Activated CD8-positive, alpha-beta memory T cell treated with anti-CD3 and anti-CD28 coated beads for 24 hours (primary cell): ENCODE data around the gene NFIB.

Source experiments
- DNase-seq: peaks from one replicate; pipeline ENCODE4 v3.0.0-alpha.2; 2020

The NFIB gene

DNA sequence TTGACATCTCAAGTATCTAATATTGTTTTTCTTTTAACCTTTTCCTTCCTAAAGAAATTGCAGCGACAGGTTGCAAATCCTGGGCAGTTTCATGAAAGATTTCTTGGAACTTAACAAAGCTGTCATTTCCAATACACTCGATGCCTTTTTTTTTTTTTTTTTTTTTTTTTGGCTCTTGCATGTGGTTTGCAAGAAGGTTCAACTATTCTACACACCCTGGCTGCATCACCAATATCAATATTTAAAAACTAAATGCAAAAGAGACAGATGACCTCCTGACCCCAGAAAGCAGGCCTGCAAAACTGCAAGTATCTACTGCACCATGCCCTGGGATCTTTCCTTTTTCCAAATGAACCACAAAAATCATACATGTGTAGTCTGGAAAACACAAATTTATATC lies 4.4 kb upstream of the NFIB start:
- no peak for DNase-seq

DNA sequence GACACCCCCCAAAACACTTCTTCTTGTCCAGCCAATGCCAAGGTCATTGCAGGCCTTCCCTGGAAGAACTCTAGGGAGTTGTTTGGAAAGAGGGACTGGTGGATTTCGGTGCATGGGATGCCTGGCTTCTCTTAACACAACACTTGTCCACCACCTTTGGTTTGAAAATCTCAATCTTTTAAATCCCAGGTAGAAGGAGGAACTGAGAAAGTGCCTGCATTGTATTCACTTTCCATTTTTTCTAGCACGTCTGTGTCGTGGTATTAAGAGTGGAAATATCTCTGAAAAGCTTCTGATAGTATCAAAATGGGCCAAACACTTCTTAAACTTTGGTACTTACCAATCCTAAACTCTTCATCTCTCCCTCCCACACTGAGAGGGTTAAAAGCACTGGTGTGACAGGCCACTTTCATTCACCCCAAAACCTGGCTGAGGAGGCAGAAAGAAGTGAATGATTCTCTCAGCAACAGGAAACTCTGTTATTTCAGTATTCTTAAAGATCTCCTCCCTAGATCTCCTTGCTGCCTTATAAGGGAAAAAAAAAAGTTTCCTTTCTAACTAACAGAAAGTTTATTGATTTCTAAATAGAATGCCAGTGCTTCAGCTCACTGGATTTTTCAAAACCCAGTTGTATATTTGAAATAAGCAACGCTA lies 3.9 kb upstream of the NFIB start:
- DNase-seq: no peak

DNA sequence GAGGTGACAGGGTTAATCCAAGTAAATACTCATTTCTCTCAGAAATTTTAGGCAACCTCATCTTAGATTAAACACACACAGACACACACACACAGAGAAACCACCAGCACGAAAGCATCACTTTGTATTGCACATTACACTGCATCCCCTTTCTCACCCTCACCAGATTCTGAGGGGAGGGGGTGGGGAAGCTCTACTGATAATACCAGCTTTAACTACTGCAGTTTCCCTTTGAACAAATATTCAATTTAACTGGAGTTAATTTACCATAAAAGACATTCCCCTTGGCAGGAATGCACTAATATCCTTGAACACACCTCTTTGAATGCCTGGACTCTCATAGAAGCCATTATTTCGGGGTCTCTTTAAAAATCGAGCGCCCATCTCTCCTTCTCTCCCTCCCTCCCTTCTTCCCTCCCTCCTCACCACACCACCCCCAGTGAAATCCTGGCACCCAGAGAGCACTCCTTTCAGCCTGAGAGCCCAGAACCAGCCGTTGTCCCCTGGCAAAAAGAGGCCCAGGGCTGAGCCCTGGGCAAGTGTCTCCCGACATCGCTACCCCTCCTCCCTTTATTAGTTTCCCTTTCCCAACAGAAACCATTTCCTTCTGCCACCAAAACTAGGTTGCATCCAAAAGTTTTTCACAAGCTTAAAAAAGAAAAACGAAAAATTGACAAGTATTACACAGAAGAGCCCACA lies 2.8 kb upstream of the NFIB start:
- no peak for DNase-seq

DNA sequence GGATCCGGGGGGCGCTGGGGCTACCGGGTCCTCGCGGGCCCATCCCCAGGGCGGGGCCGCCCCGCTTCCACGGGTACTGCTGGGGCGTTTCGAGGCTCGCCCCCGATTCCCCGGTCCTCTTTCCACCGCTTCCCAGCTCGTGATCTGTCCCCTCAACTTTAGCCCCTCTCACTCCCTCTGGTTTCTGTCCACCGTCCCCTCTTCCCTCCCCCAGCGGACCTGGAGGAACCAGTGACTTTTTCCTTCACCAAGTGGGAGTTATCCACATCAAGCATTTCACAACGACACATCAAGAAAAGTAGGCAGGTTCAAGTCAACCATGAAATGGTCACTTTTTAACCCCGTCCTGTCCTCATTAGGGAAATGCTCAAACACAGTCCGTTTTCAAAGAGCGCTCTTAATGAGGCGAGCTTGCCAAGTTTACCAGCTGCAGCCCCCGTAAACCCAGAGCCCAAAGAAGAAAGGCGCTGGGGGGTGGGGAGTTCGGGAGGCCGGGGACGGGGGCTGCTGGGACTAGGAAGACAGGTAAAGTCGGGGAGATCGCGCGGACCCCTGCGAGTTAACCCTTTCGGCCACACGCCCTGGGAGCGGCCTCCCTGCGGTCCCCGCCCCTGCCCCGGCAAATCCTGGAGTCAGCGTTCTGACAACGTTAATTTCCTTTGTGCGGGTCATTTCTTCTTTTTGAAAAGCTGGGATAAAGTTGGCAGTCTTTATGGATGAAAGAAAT lies 2.1 kb upstream of the NFIB start:
- DNase-seq: no peak

DNA sequence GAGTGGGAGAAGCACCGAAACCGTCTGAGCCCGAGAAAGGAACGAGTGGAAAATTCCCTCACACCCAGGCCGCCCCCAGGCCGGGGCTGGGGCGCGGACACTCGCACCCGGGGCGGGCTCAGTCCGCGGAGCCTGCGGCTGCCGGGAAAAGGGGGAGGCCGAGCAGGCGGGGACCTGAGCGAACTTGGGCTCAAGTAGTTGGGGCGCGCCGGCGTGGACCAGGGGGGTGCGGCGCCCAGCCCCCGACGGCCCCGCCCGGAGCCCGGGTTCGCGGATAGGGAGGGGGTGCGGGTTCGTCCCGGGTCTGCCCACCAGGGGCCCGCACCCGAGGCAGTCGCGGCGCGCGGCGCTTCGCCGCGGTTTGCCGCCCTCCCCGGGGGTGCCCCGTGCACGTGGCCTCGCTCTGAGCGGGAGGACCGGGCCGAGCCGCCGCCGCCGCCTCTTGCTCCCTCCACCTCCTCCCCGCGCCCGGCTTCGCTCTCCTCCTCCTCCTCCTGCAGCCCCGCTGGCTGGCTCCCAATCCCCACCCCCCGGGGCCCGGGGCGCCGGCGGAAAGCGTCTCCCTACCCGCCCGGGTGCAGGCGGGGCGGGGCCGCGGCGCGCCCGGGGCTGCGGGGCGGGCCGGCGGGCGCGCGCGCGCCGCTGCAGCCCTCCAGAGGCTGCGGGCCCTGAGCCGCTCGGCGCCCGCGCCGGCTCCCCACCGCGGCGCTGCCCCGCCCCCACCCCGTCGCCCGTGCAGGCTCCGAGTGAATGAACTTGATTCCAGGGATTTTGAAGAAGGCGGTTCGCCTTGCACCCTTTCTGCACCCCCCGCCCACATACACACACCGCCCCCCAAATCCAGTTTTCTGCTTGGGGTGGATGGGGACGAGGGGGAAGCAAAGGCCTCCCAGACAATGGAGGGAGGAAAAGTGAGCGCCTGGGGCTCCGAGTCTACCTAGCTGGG lies 1.3 kb upstream of the NFIB start:
- DNase-seq: peak; percentile 62

DNA sequence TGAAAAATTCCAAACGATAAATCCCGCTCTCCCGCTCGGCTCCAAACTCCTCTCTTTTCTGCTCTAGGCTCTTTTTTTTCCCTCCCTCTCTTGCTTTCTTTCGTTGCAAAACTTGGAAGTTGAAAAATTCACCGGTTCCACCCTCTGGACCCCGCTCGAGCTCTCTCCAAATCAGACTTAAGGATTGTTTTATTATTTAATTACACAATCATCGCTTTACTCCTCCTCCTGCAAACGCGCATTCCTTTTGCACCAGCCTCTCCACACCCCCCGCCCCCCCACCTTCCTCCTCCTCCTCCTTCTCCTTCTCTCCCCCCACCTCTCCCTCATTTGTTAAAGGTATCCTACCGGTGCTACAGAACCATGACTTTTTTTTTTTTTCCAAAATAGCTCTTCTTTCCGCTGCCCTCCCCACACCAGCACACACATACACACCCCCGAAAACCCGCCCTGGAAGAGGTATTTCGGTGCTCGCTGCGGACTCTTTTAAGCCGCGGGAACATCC lies 535 bp upstream of the NFIB start:
- no peak for DNase-seq

DNA sequence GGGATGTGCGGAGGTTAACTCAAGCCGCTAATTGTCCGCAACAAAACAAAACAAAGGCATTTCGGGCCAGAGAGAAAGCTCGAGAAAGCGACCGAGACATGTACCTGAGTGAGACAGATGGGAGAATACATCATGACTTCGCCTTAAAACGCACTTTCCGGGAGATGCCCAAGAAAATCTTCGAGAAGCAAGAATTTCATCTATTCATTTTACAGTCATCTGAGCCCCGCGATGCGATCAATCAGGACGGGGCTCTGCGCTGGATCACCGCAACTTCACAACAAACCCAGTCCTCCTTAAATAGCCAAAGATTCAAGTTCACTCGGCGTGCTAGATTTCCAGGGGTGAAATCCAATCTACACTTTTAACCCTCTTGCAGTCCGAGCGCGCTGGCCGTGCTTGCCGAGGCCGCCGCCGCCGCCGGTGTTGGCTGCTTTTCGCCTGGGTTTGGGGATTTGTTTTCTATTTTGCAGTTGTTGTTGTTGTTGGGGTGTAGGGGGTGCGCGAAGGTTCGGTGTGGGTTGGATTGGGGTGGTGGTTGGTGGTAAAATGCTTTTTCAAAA lies 482 bp downstream of the NFIB start:
- DNase-seq: peak; percentile 58

DNA sequence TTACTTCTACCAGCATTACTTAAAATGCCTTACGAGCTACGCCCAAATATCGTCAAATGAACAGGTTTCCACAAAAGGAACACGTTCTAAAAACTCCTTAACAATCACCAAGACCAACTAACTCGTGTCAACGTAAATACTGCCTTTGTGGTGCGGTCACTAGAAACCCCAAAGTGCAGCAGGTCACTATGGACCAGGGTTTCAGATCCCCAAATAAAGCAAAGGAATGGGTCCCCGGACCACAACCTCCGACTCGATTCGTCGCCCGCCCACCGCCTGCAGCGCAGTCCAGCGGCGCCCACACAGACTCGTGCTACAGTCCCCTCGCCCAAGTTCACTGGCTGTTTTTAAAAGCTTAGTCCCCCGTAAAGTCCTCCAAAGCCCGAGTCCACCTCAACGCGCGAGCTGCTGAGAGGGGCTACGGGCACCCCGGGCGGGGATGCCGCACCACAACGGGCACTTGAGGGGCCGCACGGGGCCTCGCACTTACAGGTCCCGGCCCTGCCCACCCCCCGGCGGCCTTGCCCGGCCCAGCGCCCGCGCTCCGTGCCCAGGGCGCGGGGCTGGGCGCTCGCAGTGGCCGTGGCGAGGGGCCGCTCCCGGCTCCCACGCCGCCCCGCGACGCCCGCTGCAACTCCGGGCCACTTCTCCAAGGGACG lies 1.1 kb downstream of the NFIB start:
- DNase-seq: no peak

DNA sequence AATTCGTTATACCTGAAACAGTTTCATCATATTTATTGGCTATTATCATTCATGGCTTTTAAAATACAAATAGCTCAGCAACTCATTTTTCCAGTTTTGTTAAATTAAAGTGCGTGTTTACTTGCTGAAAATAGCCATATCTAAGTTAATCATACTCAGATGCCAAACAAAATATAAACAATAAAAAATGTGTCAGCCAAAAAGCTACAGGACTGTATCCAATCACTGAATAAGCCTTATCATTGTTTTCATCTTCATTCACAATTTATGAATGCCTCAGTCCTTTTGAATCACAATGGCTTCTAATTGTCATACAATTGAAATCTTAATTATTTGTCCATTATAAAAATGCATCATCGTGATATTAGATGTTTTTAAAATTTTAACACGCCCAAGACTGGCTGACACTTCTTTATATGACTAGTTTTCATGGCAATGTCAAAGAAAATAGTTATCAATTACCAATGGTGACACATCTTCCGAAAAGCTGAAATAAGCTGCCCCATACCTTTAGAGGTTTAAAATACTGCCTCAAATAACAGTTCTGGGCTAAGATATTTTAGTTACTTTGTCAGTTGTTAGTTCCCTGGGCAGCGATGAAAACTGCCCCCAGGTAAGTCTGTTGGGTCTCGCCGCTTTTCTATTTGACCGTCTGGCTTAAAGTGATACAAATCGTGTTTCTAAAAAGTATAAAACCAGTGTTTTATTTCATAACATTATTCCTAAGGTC lies 1.8 kb downstream of the NFIB start:
- DNase-seq: no peak

DNA sequence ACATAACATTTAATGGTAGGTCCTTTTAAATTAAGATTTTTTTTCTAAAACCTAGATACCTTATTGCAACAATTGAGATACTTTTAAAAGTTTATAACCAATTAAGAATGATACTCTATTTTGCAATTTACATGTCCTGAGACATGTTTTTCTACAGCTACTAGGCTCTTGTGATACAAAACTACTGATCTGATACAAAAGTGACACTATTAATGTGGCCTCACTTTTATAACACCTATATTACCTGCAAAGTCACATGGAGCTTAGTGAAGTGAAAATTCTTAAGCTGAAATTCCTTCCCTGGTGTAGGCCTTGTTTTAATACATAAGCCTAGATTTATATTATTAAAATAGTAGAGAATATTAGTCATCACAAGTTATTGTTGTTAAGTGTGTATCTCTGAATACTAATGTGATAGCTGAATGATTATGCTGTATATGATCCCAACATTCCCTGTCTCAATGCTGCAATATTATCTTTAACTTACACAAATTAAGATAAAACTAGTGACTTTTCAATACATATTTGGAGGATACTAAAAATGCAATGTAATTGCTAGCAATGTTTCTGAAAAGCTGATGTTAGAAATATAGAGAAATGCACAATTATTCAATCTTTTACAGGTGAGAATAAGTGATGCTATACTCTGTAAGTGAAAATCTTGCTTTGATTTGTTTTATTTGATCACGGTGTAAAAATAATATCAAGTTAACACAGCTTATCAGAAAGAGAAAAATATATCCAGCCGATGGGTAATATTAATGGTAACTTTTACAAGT lies 2.6 kb downstream of the NFIB start:
- no peak for DNase-seq

DNA sequence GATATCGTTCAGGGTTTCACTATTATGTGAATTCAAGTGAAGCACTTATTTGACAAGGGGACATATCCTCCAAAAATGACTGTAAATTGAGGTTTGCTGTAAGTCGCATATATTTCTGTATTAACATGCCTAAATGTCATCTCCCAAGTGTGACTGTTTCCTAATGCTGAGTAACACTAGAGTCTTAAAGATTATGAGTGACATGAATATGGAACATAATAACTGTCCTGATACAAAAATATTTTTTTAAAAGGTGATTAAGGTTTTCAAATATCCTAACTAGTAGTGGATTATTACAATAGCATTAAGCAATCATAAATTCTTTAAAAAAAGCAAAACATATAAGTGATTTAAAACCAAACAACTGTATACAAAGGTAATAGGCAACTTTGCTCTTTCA lies 3.6 kb downstream of the NFIB start:
- DNase-seq: no peak

DNA sequence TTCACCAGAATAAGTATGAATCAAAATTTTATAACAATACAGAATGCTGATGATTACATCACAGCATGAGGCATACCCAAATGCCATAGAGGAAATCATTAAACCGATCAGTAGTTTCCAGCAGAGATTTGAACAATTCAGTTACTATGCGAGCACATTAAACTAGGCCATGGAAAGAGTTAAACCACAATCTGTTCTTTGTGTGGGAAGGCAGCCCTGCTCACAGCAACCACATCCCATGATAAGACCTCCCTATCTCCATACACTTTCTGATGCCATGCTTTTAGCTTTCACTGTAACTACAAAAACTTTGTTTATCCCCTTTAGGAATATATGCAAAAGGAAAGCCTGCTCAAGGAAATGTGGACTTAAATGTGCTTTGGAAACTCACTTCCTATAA lies 4.5 kb downstream of the NFIB start:
- DNase-seq: no peak

DNA sequence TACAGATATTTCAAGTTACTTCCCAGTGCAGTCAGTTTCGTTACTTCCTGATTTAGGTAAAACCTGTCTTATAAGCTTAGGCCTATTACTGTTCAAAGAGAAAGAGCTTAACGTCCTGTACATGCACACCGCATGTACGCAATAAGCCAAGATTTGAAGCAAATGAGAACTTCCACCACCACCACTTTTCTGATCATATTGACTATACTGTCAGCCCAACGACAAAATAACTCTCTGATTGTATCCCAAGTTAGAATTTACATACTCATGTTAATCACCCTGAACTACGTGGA lies 5.1 kb downstream of the NFIB start:
- no peak for DNase-seq

DNA sequence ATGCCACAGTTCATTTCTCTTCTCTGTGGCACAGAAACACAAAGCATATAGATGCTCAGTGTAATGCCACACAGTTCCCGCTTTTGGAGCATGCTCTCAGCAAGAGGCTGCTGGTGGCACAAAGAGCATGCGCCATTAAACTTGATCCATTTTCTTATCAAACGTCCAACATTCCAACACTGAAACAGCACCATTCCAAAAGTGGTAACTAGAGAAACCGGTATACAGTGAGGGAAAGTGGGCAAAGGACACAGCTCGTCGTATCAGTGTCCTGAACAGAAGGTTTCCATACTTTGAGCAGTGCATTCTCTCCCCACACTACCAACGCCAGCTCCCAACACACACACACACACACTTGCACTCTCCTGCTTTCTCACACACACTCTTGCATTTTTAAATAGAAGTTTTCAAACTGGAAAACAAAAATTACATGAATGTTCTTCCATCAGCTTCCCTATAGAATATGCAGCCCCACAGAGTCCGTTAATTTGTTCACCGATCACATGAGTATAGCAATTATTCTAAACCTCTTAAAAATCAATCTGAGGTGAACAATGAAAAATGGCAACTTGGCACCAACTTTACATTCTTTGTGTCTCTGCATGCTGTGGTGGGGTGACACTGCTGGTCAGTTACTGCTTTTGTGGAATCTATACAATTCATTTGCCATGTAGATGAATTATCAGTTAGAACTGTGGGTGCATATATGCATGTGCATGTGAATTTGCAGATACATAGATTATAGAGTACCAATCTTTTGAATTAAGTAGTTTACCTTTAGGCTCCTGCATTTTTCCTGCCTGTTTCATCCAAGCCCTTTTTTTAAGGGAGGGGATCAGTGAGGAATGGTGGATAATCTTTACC lies 5.7 kb downstream of the NFIB start:
- DNase-seq: no peak

DNA sequence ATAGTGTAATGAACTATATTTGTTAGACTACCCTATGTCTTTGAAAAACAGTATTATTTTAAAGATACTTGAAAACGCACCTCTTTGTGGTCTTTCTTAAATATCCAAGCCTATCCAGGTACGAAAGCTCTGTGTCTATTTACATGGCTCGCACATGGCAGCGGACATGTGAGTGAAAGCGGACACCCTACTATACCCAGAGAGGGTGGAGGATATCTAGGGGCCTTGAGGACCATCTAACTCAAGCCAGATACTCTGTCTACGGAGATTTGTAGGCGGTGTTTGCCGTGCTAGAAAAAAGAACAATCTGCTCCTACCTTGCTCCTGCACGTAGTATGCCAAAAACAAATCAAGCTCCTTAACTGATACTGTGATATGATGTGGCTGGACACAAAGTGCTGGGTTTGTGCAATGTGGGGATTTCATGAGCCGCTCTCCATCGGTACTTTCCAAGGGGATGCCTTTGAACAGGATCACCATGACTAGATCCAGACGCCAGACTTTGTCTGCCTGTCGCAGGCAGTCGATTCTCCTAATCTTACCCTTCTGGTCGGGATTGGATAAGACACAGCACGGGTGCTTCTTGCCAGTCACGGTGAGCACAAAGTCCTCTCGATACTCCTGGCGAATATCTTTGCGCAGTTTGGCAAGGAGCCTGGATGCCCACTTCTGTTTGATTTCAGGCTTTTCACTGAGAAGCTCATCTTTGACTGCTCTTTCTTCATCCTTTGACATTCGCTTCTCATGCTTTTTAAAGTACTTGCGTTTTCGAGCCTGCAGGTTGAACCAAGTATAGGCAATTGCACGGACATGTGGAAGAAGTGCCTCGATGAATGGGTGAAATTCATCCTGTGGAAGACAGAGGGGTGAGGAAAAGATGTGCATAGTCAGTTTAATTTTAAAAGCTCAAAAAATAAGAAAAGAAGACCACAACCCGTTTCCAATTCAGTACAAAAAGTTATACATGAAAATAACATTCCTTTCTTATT lies 7.0 kb downstream of the NFIB start:
- DNase-seq: no peak

DNA sequence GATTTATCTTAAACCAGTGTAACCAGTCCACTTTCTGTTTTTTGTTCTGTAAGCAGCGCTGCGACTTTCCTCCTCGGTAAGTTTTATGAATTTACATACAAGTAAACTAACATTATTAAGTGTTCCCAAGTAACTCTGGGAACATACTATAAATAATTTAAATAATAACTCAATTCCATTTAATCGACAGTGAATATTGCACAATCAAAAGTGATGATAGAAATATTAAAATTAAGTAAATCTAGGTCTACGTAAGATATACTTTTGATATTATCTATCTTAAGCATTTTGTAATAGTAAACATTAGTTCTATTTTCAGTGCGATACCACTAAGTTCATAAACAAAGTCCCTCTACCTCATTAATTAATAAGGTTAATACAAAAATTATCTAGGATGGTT lies 7.8 kb downstream of the NFIB start:
- no peak for DNase-seq

DNA sequence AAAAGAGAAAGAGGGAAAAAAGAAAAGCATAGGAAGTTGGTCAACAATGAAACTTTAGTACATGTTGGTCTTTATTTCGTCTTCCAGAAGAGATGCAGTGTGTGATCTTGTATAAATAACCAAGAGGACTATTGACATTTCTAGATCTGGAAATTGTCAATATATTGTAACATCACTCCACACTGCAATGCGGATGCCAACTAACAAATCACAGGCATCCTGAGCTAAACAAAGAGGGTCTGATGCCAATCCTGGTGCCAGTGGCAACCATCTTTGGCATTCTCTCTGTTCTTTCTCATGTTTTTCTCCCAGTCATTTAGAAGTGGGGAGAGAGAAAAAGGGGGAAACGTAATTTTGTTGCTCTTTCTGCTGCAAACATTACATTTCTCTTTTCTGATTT lies 9.7 kb downstream of the NFIB start:
- no peak for DNase-seq

DNA sequence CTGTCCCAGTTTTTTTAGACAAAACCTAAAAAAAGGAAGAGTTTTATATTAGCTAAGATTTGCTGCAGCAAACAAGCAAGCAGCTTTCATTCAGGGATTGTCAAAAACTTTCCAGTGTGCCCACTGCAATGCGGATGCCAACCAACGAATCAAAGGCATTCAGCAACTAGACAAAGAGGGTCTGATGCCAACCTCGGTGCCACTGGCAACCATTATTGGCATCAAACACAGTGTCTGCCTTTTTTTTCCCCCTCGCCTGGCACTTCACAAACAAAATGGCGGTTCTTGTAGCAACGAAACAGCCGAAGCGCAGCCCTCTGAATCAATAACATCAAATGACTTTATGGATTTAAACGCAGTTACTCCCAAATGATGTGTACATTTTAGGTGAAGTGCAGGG lies 10.4 kb downstream of the NFIB start:
- no peak for DNase-seq
